Activated naive CD8-positive, alpha-beta T cell treated with anti-CD3 and anti-CD28 coated beads for 36 hours (primary cell): Measurements from ENCODE around the gene EHD1. TPM values are rescaled to one million over a fixed set of nuclear protein-coding genes. Genes with fewer than 3 reads are reported as not detected.

Source experiments
- DNase-seq: peaks from one replicate; pipeline ENCODE4 v3.0.0; 2021
- H3K27ac Mint-ChIP-seq: one replicate; pipeline ENCODE4 v1.8.0; 2022; ENCODE audit warnings: mild to moderate bottlenecking, moderate library complexity, mixed read lengths
- H3K27me3 Mint-ChIP-seq: one replicate; pipeline ENCODE4 v1.8.0; 2022; ENCODE audit warnings: mild to moderate bottlenecking, mixed read lengths
- H3K36me3 Mint-ChIP-seq: one replicate; pipeline ENCODE4 v1.8.0; 2021; ENCODE audit warnings: mild to moderate bottlenecking, mixed read lengths
- H3K4me1 Mint-ChIP-seq: one replicate; pipeline ENCODE4 v1.8.0; 2021; ENCODE audit warnings: mixed read lengths
- H3K4me3 Mint-ChIP-seq: one replicate; pipeline ENCODE4 v1.8.0; 2022; ENCODE audit warnings: mild to moderate bottlenecking, moderate library complexity, mixed read lengths
- H3K9me3 Mint-ChIP-seq: one replicate; pipeline ENCODE4 v1.8.0; 2022; ENCODE audit warnings: mixed read lengths
- total RNA-seq, 2 experiments: library from RNA; stranded (reverse); gene quantifications; one replicate each; pipeline ENCODE4 v1.2.3, GENCODE V29; 2021

Gene EHD1
- 100 to 1,000 TPM; 103 to 112 TPM for total RNA-seq

GRCh38 chr11:64878494-64879243 is at the start of gene EHD1:
EHD1 (minus strand) TSS chr11:64878621; CDS start chr11:64878464, 157 bp downstream.
- Mint-ChIP-seq H3K9me3 (no peaks in the 10 kb centered on the region), H3K27ac (peak within 1 kb of the TSS; percentile 99), H3K4me1 (peaks cover 61% of the 10 kb centered on the region), H3K36me3 (peaks cover 37% of the 10 kb centered on the region), H3K27me3 (no peaks in the 10 kb centered on the region), H3K4me3 (peak within 1 kb of the TSS; percentile 98)
- DNase-seq, result peak; percentile 99

GRCh38 chr11:64926689-64927088 is 48.3 kb upstream of the EHD1 start:
- Mint-ChIP-seq H3K9me3 (no peaks in the 10 kb centered on the region), H3K36me3 (peaks cover 2% of the 10 kb centered on the region), H3K27ac (no peak overlapping the region), H3K27me3 (no peaks in the 10 kb centered on the region), H3K4me3 (no peak overlapping the region), H3K4me1 (peaks cover 13% of the 10 kb centered on the region)
- DNase-seq, result no peak

- Mint-ChIP-seq H3K9me3 (no peaks in the 10 kb centered on the region), H3K4me1 (peaks cover 13% of the 10 kb centered on the region), H3K27me3 (no peaks in the 10 kb centered on the region), H3K27ac (no peak overlapping the region), H3K4me3 (peak overlapping the region; percentile 91), H3K36me3 (peaks cover 2% of the 10 kb centered on the region)
- DNase-seq, result no peak
These were observed 47.4 kb upstream of the EHD1 start for GRCh38 chr11:64925536-64926436.

GRCh38 chr11:64924910-64925284 is 46.5 kb upstream of the EHD1 start:
- Mint-ChIP-seq H3K4me1 (peaks cover 13% of the 10 kb centered on the region), H3K4me3 (peak overlapping the region; percentile 91), H3K27ac (peak overlapping the region; percentile 16), H3K27me3 (no peaks in the 10 kb centered on the region), H3K36me3 (peaks cover 2% of the 10 kb centered on the region), H3K9me3 (no peaks in the 10 kb centered on the region)
- DNase-seq, result no peak

- Mint-ChIP-seq H3K4me3 (peak within 1 kb of the TSS; percentile 91), H3K27ac (peak within 1 kb of the TSS; percentile 98), H3K36me3 (peaks cover under 1% of the 10 kb centered on the region), H3K9me3 (no peaks in the 10 kb centered on the region), H3K27me3 (no peaks in the 10 kb centered on the region), H3K4me1 (peaks cover 13% of the 10 kb centered on the region)
- peak; percentile 89 for DNase-seq
These were observed 45.8 kb upstream of the EHD1 start, which contains the start of gene PPP2R5B for GRCh38 chr11:64923944-64924909. PPP2R5B (plus strand) TSS chr11:64924689; CDS start chr11:64925735, 1,046 bp downstream.

- no peaks in the 10 kb centered on the region for H3K9me3 Mint-ChIP-seq
- H3K36me3 Mint-ChIP-seq, result no peaks in the 10 kb centered on the region
- H3K27me3 Mint-ChIP-seq, result no peaks in the 10 kb centered on the region
- DNase-seq, result no peak
- no peak overlapping the region for H3K4me3 Mint-ChIP-seq
- H3K27ac Mint-ChIP-seq, result no peak overlapping the region
- peaks cover 13% of the 10 kb centered on the region for H3K4me1 Mint-ChIP-seq
These were observed 44.8 kb upstream of the EHD1 start for GRCh38 chr11:64923151-64923661.

- Mint-ChIP-seq H3K27ac (no peak overlapping the region), H3K4me3 (no peak overlapping the region), H3K4me1 (peaks cover 22% of the 10 kb centered on the region), H3K27me3 (no peaks in the 10 kb centered on the region), H3K9me3 (no peaks in the 10 kb centered on the region), H3K36me3 (no peaks in the 10 kb centered on the region)
- DNase-seq, result no peak
These were observed 43.0 kb upstream of the EHD1 start for GRCh38 chr11:64921384-64921783.

GRCh38 chr11:64920124-64920523 is 41.7 kb upstream of the EHD1 start:
- no peak overlapping the region for H3K27ac Mint-ChIP-seq
- H3K9me3 Mint-ChIP-seq, result no peaks in the 10 kb centered on the region
- H3K27me3 Mint-ChIP-seq, result no peaks in the 10 kb centered on the region
- no peaks in the 10 kb centered on the region for H3K36me3 Mint-ChIP-seq
- H3K4me3 Mint-ChIP-seq, result no peak overlapping the region
- peaks cover 29% of the 10 kb centered on the region for H3K4me1 Mint-ChIP-seq
- no peak for DNase-seq

GRCh38 chr11:64919627-64920026 is 41.2 kb upstream of the EHD1 start:
- peaks cover 27% of the 10 kb centered on the region for H3K4me1 Mint-ChIP-seq
- H3K27me3 Mint-ChIP-seq, result no peaks in the 10 kb centered on the region
- H3K9me3 Mint-ChIP-seq, result no peaks in the 10 kb centered on the region
- no peak overlapping the region for H3K4me3 Mint-ChIP-seq
- no peak for DNase-seq
- no peaks in the 10 kb centered on the region for H3K36me3 Mint-ChIP-seq
- H3K27ac Mint-ChIP-seq, result no peak overlapping the region

- H3K4me3 Mint-ChIP-seq, result peak overlapping the region; percentile 88
- H3K4me1 Mint-ChIP-seq, result peaks cover 21% of the 10 kb centered on the region
- no peaks in the 10 kb centered on the region for H3K36me3 Mint-ChIP-seq
- no peaks in the 10 kb centered on the region for H3K27me3 Mint-ChIP-seq
- DNase-seq, result no peak
- peak overlapping the region; percentile 85 for H3K27ac Mint-ChIP-seq
- no peaks in the 10 kb centered on the region for H3K9me3 Mint-ChIP-seq
These were observed 39.6 kb upstream of the EHD1 start for GRCh38 chr11:64918017-64918416.

GRCh38 chr11:64917663-64917995 is 39.2 kb upstream of the EHD1 start:
- peaks cover 2% of the 10 kb centered on the region for H3K36me3 Mint-ChIP-seq
- H3K27ac Mint-ChIP-seq, result peak overlapping the region; percentile 85
- peak overlapping the region; percentile 88 for H3K4me3 Mint-ChIP-seq
- DNase-seq, result no peak
- H3K27me3 Mint-ChIP-seq, result no peaks in the 10 kb centered on the region
- H3K9me3 Mint-ChIP-seq, result no peaks in the 10 kb centered on the region
- peaks cover 21% of the 10 kb centered on the region for H3K4me1 Mint-ChIP-seq

- H3K27me3 Mint-ChIP-seq, result no peaks in the 10 kb centered on the region
- no peaks in the 10 kb centered on the region for H3K9me3 Mint-ChIP-seq
- H3K27ac Mint-ChIP-seq, result peak within 1 kb of the TSS; percentile 85
- H3K4me3 Mint-ChIP-seq, result peak within 1 kb of the TSS; percentile 88
- peak; percentile 99 for DNase-seq
- H3K4me1 Mint-ChIP-seq, result peaks cover 21% of the 10 kb centered on the region
- peaks cover 4% of the 10 kb centered on the region for H3K36me3 Mint-ChIP-seq
These were observed 38.6 kb upstream of the EHD1 start, which contains the start of gene ATG2A for GRCh38 chr11:64916775-64917662. ATG2A (minus strand) TSS chr11:64917209; CDS start chr11:64917135, 74 bp downstream.

- peaks cover 6% of the 10 kb centered on the region for H3K36me3 Mint-ChIP-seq
- peak; percentile 31 for DNase-seq
- no peaks in the 10 kb centered on the region for H3K27me3 Mint-ChIP-seq
- H3K4me1 Mint-ChIP-seq, result peaks cover 21% of the 10 kb centered on the region
- H3K9me3 Mint-ChIP-seq, result no peaks in the 10 kb centered on the region
- peak overlapping the region; percentile 84 for H3K27ac Mint-ChIP-seq
- peak overlapping the region; percentile 88 for H3K4me3 Mint-ChIP-seq
These were observed 37.8 kb upstream of the EHD1 start for GRCh38 chr11:64916040-64916774.
